Left ventricle myocardium inferior (tissue), 1 donor: Measurements from ENCODE around the gene RDH16. TPM values are rescaled to one million over a fixed set of nuclear protein-coding genes. Genes with fewer than 3 reads are reported as not detected.

Experiments
- DNase-seq: peaks from one replicate; pipeline ENCODE4 v3.0.0-alpha.2; 2020
- H3K27ac ChIP-seq: fragments of 200-600 bp; replicated peaks from 2 replicates; pipeline ENCODE4 v1.8.0; 2021
- H3K27me3 ChIP-seq: fragments of 200-600 bp; 2 replicates; pipeline ENCODE4 v1.8.0; 2021; ENCODE audit warnings: low read depth
- H3K36me3 ChIP-seq: fragments of 200-600 bp; 2 replicates; pipeline ENCODE4 v1.8.0; 2021
- H3K4me1 ChIP-seq: fragments of 200-600 bp; 2 replicates; pipeline ENCODE4 v1.8.0; 2021
- H3K4me3 ChIP-seq: fragments of 200-600 bp; 2 replicates; pipeline ENCODE4 v1.8.0; 2021; ENCODE audit warnings: mild to moderate bottlenecking, moderate library complexity
- H3K9me3 ChIP-seq: fragments of 200-600 bp; replicated peaks from 2 replicates; pipeline ENCODE4 v1.8.0; 2021
- intact Hi-C: fragments of 100-400 bp; cut with micrococcal nuclease; formaldehyde crosslinking; loops from one replicate; pipeline ENCODE4 v1.11.0; 2022
- total RNA-seq: library from RNA; stranded (reverse); fragmentation: NEBNext Ultra II Directional; extraction: Animal tissue kit (Norgen Biotek cat#: 25700); gene quantifications from one replicate; pipeline ENCODE4 v1.2.1, GENCODE V29; 2021
- TF ChIP-seq, protein P1 (sequence below): fragments of 200-600 bp; IDR thresholded peaks from 2 replicates; pipeline ENCODE4 v1.8.0; 2021; ENCODE audit warnings: antibody characterized with exemption, mild to moderate bottlenecking, borderline replicate concordance
- donor health status: DM: no; HTN: yes; CAD: no; lungs with severe emphysema.

Gene RDH16
- total RNA-seq, 1 donor from 2014 or later: 0.19 TPM

DNA sequence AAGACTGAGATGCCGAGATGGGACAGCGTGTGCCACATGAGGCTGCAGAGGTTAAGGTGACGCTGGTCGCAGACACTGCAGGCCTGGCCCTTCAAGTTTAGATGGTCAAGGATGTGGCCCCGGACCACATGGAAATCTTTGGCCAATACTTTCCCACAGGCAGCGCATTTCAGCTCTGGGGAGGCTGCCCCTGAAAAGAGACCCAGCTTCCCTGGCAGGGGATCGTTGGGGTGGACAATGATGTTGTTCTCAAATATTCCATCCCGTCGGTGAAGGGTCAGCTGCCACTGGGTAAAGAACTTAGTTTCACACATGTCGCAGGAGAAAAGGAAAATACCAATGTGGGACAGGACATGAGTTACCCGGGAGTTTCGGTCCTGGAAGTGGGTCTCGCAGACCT is 46.0 kb upstream of the RDH16 start:
- Histone ChIP-seq H3K4me1 (peaks cover 46% of the 10 kb centered on the region), H3K9me3 (no peaks in the 10 kb centered on the region), H3K27ac (no peak overlapping the region), H3K27me3 (no peaks in the 10 kb centered on the region), H3K4me3 (no peak overlapping the region), H3K36me3 (peaks cover 43% of the 10 kb centered on the region)
- TF ChIP-seq, protein P1, sequence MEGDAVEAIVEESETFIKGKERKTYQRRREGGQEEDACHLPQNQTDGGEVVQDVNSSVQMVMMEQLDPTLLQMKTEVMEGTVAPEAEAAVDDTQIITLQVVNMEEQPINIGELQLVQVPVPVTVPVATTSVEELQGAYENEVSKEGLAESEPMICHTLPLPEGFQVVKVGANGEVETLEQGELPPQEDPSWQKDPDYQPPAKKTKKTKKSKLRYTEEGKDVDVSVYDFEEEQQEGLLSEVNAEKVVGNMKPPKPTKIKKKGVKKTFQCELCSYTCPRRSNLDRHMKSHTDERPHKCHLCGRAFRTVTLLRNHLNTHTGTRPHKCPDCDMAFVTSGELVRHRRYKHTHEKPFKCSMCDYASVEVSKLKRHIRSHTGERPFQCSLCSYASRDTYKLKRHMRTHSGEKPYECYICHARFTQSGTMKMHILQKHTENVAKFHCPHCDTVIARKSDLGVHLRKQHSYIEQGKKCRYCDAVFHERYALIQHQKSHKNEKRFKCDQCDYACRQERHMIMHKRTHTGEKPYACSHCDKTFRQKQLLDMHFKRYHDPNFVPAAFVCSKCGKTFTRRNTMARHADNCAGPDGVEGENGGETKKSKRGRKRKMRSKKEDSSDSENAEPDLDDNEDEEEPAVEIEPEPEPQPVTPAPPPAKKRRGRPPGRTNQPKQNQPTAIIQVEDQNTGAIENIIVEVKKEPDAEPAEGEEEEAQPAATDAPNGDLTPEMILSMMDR: no peak
- intact Hi-C loops: no loop called here
- DNase-seq: no peak

DNA sequence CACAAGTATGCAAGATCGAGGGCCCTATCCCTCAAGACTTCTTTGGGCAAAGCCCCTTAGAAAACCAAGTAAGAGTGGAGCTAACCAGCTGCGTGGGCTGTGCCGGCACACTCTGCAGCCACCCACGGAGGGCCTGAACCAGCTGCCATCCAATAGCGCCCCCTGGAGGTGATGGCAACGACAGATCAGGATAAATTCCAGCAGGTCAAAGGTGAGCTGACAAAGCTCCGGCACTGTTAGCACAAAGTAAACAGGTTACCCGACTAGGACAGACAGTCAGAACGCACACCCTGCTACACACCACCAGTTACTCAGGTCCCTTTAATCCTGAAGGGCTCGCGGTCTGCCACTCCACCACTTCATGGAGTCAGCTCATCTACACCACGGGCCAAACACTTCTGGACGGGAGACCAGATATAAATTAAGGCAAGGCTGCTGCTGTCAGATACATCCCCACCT is 44.1 kb upstream of the RDH16 start:
- no peak overlapping the region for H3K27ac ChIP-seq
- H3K9me3 ChIP-seq: no peaks in the 10 kb centered on the region
- intact Hi-C loops: no loop called here
- H3K4me3 ChIP-seq: no peak overlapping the region
- peaks cover 46% of the 10 kb centered on the region for H3K36me3 ChIP-seq
- H3K4me1 ChIP-seq: peaks cover 34% of the 10 kb centered on the region
- H3K27me3 ChIP-seq: no peaks in the 10 kb centered on the region
- TF ChIP-seq, protein P1: peak; percentile 76
- DNase-seq: peak; percentile 55

DNA sequence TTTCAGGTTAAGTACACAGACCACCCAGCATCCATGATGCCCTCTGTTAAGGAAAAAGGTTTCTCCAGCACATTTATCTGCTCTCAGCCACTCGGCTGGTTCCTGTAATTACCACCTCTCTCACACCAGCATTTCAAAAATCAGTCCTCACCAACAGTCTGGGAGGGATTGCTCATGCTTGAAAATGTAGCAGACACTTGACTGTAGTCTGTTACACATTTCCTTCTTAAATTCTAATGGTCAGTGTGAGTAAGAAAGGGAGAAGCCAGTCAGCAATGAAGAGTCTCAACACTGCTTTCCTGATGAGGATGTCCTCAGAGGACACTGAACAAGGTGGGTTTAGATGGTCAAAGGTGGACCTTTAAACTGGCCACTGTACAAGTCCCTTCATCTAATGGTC is 43.0 kb upstream of the RDH16 start:
- no peak overlapping the region for H3K4me3 ChIP-seq
- H3K36me3 ChIP-seq: peaks cover 49% of the 10 kb centered on the region
- no peak overlapping the region for H3K27ac ChIP-seq
- intact Hi-C loops: no loop called here
- H3K9me3 ChIP-seq: no peaks in the 10 kb centered on the region
- TF ChIP-seq, protein P1: no peak
- H3K4me1 ChIP-seq: peaks cover 25% of the 10 kb centered on the region
- no peaks in the 10 kb centered on the region for H3K27me3 ChIP-seq
- no peak for DNase-seq

DNA sequence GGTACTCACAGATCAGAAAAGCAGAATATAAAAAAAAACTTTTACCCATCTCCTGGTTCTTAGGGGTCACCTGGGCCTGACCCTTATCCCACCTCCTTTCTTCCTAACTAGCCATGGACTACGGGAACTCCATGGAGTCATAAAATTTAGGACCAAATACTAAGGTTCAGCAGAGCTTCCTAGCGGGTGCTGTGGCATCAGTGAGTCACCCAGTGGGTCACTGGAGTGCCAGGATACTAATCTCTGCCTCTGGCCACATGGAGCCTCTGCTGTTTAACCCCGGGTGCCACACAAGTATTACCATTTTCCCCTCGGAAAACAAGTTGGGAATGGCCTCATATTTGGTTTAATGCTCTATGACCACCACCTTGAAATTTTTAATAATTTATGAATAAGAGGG is 42.0 kb upstream of the RDH16 start:
- DNase-seq: no peak
- Histone ChIP-seq H3K36me3 (peaks cover 49% of the 10 kb centered on the region), H3K9me3 (no peaks in the 10 kb centered on the region), H3K4me1 (peaks cover 16% of the 10 kb centered on the region), H3K27ac (no peak overlapping the region), H3K27me3 (no peaks in the 10 kb centered on the region), H3K4me3 (no peak overlapping the region)
- TF ChIP-seq, protein P1: no peak
- intact Hi-C loops: no loop called here

DNA sequence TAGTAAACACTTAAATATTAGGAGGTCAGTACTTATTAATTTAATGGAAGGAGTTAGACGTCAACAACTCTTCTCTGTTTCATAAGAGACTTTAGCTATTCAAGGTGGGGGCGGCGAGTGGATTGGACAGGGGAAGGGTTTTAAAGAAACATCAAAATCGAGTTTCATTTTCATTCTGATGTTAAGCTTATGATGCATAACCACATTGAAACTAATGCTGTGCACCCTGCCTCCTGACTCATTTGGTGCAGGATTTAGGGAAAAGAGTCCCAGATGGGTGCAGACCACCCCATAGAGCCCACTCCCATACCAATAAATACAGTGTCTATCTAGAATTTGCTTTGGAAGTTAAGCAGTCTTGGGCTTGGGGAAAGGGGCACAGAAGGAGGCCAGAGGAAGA is 41.6 kb upstream of the RDH16 start:
- H3K36me3 ChIP-seq: peaks cover 45% of the 10 kb centered on the region
- H3K4me1 ChIP-seq: peaks cover 14% of the 10 kb centered on the region
- TF ChIP-seq, protein P1: no peak
- no peak overlapping the region for H3K27ac ChIP-seq
- intact Hi-C loops: no loop called here
- no peak for DNase-seq
- H3K4me3 ChIP-seq: no peak overlapping the region
- H3K27me3 ChIP-seq: no peaks in the 10 kb centered on the region
- no peaks in the 10 kb centered on the region for H3K9me3 ChIP-seq

DNA sequence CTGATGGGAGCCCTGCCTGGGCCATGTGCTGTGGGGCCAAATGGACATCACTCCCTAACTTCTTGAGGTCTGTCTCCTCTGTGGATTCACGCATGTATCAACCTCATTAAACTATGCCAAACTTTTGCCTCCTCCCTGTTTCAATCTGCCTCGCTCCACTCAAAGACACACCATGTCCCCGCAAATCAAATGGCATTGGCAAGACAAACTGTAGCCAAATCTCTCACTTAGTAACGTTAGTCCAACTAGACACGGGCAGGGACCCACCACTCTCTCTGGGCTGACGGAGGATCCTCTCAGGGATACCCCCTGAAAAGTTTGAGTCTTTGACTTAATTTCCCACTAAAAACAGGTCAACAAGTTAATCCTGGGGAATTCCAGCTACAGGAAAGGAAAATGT is 40.9 kb upstream of the RDH16 start:
- Histone ChIP-seq H3K9me3 (no peaks in the 10 kb centered on the region), H3K4me1 (peaks cover 14% of the 10 kb centered on the region), H3K27ac (no peak overlapping the region), H3K27me3 (no peaks in the 10 kb centered on the region), H3K36me3 (peaks cover 38% of the 10 kb centered on the region), H3K4me3 (no peak overlapping the region)
- no peak for DNase-seq
- intact Hi-C loops: no loop called here
- TF ChIP-seq, protein P1: no peak
